HepG2 (cell line): Measurements from ENCODE around the gene MYH9. TPM values are rescaled to one million over a fixed set of nuclear protein-coding genes. Genes with fewer than 3 reads are reported as not detected.
A peak's percentile ranks its signal among the peaks of the same experiment; 100 is the strongest.

ENCODE experiments used
- BHLHE40 ChIP-seq: IDR thresholded peaks from 2 replicates; pipeline ENCODE4 v1.6.1; 2011; ENCODE audit warnings: low read length, improper control_type of control experiment
- DNMT3B ChIP-seq: conservative IDR thresholded peaks from 2 replicates; pipeline ENCODE4 v1.6.1; 2016; ENCODE audit warnings: missing biosample characterization, control low read depth
- DZIP1 ChIP-seq: sonication (generic); formaldehyde crosslinking; IDR thresholded peaks from 2 replicates; pipeline ENCODE4 v1.5.0; 2020; ENCODE audit warnings: mild to moderate bottlenecking, missing genetic modification reagents
- ELF1 ChIP-seq: sonication (generic); formaldehyde crosslinking; IDR thresholded peaks from 2 replicates; pipeline ENCODE4 v1.4.0; 2020; ENCODE audit warnings: missing genetic modification reagents
- FOXC1 ChIP-seq: sonication (generic); formaldehyde crosslinking; IDR thresholded peaks from 2 replicates; pipeline ENCODE4 v1.8.0; 2022; ENCODE audit warnings: mild to moderate bottlenecking, missing genetic modification reagents, borderline replicate concordance
- NONO ChIP-seq, 2 experiments: fragments of 450-650 bp in 1 of 2; sonication (generic) in 1 of 2; formaldehyde crosslinking in 1 of 2; IDR thresholded peaks in 1 of 2; conservative IDR thresholded peaks in 1 of 2; 2 replicates each; pipeline versions ENCODE4 v1.6.1 to v1.8.0; 2017 to 2022; ENCODE audit warnings: mild to moderate bottlenecking in 1 of 2, missing genetic modification reagents in 1 of 2, moderate library complexity in 1 of 2
- PRDM15 ChIP-seq: sonication (generic); formaldehyde crosslinking; IDR thresholded peaks from 2 replicates; pipeline ENCODE4 v1.4.0; 2020; ENCODE audit warnings: missing genetic modification reagents
- REPIN1 ChIP-seq: sonication (generic); formaldehyde crosslinking; IDR thresholded peaks from 2 replicates; pipeline ENCODE4 v1.8.0; 2022; ENCODE audit warnings: missing genetic modification reagents, low read depth, mild to moderate bottlenecking, borderline replicate concordance
- RFXANK ChIP-seq: IDR thresholded peaks from 2 replicates; pipeline ENCODE4 v1.6.1; 2016
- RXRA ChIP-seq: sonication (generic); formaldehyde crosslinking; IDR thresholded peaks from 2 replicates; pipeline ENCODE4 v1.5.1; 2020; ENCODE audit warnings: missing genetic modification reagents
- SIX4 ChIP-seq: sonication (generic); formaldehyde crosslinking; IDR thresholded peaks from 2 replicates; pipeline ENCODE4 v1.4.0; 2020; ENCODE audit warnings: missing genetic modification reagents
- TEAD3 ChIP-seq: optimal IDR thresholded peaks from 2 replicates; pipeline ENCODE3; 2016; ENCODE audit warnings: borderline replicate concordance
- TRAFD1 ChIP-seq: sonication (generic); formaldehyde crosslinking; IDR thresholded peaks from 2 replicates; pipeline ENCODE4 v1.5.1; 2020; ENCODE audit warnings: missing genetic modification reagents, mild to moderate bottlenecking, borderline replicate concordance
- TSC22D2 ChIP-seq: sonication (generic); formaldehyde crosslinking; IDR thresholded peaks from 2 replicates; pipeline ENCODE4 v1.5.1; 2020; ENCODE audit warnings: missing genetic modification reagents, mild to moderate bottlenecking, borderline replicate concordance
- ZNF296 ChIP-seq: sonication (generic); formaldehyde crosslinking; conservative IDR thresholded peaks from 2 replicates; pipeline ENCODE4 v1.5.0; 2020; ENCODE audit warnings: mild to moderate bottlenecking, missing genetic modification reagents
- ZNF432 ChIP-seq: sonication (generic); formaldehyde crosslinking; IDR thresholded peaks from 2 replicates; pipeline ENCODE4 v1.5.0; 2020; ENCODE audit warnings: missing genetic modification reagents, mild to moderate bottlenecking, borderline replicate concordance
- ZNF556 ChIP-seq: sonication (generic); formaldehyde crosslinking; IDR thresholded peaks from 2 replicates; pipeline ENCODE4 v1.4.0; 2020; ENCODE audit warnings: mild to moderate bottlenecking, missing genetic modification reagents, borderline replicate concordance
- ZUFSP ChIP-seq: sonication (generic); formaldehyde crosslinking; IDR thresholded peaks from 2 replicates; pipeline ENCODE4 v1.9.0; 2021; ENCODE audit warnings: missing genetic modification reagents, mild to moderate bottlenecking, borderline replicate concordance
- polyA plus RNA-seq, 8 experiments: library from polyadenylated mRNA; depleted of rRNA in 3 of 8; stranded (reverse) in 7 of 8; unstranded in 1 of 8; fragments of >200 nt; fragmentation: Illumina TruSeq in 4 of 8; extraction: Trizol in 4 of 8; gene quantifications; 2 replicates each; pipeline versions ENCODE4 v1.2.1 to v1.2.3, GENCODE V29; 2011 to 2016; ENCODE audit warnings: low read depth in 4 of 8, missing spikeins in 1 of 8, mixed read lengths in 1 of 8; ENCODE audit not compliant: insufficient read depth in 1 of 8
- total RNA-seq, 5 experiments: library from RNA; depleted of rRNA; stranded (reverse); fragments of >200 nt; fragmentation: Illumina TruSeq; extraction: Trizol; gene quantifications; 2 replicates each; pipeline ENCODE4 v1.2.3, GENCODE V29; 2016; ENCODE audit warnings: low read depth in 1 of 5

Gene MYH9
- total and polyA plus RNA-seq, 2 of the 13 experiments (the other 11 are each of a cell fraction or from before 2014, with no cell fraction given), result 50.7 to 98.5 TPM

- TF ChIP-seq ZUFSP (CRISPR knock-in tag) (no peak), ELF1 (peak; percentile 74), RFXANK (CRISPR knock-in tag) (peak; percentile 70; the same call in 1 of the 2 replicates), TRAFD1 (no peak; the same call in 1 of the 2 replicates), SIX4 (CRISPR knock-in tag) (peak; percentile 80), NONO (IDR thresholded peaks at IDR 0.05) (no peak), NONO (CRISPR knock-in tag; conservative IDR thresholded peaks at IDR 0.05) (peak; percentile 89), ZNF556 (CRISPR knock-in tag) (no peak; the same call in 1 of the 2 replicates), RXRA (CRISPR knock-in tag) (peak; percentile 98), DZIP1 (CRISPR knock-in tag) (no peak), REPIN1 (CRISPR knock-in tag) (peak; percentile 91), BHLHE40 (peak; percentile 88), TSC22D2 (CRISPR knock-in tag) (no peak), DNMT3B (CRISPR knock-in tag) (0 out of 2 replicates have a peak, but pooled peaks have one; percentile 28), ZNF296 (no peak), PRDM15 (CRISPR knock-in tag) (no peak), FOXC1 (CRISPR knock-in tag) (peak; percentile 51; the same call in 1 of the 2 replicates), TEAD3 (peak; percentile 96), ZNF432 (CRISPR knock-in tag) (no peak)
Observed at GRCh38 chr22:36419177-36419911, 31.6 kb upstream of the MYH9 start (continued).
